ENCODE data around the gene JAGN1. TPM values are rescaled to one million over a fixed set of nuclear protein-coding genes. Genes with fewer than 3 reads are reported as not detected.
A peak's percentile ranks its signal among the peaks of the same experiment; 100 is the strongest.
"Not testable (repeated sequence)": the region's sequence is repeated elsewhere in the genome, so short reads cannot be mapped to it uniquely, and the experiment has no call there.

Gene JAGN1
- polyA plus RNA-seq, 3 donors: 48.1 to 56.8 (median 53.2) TPM

DNA sequence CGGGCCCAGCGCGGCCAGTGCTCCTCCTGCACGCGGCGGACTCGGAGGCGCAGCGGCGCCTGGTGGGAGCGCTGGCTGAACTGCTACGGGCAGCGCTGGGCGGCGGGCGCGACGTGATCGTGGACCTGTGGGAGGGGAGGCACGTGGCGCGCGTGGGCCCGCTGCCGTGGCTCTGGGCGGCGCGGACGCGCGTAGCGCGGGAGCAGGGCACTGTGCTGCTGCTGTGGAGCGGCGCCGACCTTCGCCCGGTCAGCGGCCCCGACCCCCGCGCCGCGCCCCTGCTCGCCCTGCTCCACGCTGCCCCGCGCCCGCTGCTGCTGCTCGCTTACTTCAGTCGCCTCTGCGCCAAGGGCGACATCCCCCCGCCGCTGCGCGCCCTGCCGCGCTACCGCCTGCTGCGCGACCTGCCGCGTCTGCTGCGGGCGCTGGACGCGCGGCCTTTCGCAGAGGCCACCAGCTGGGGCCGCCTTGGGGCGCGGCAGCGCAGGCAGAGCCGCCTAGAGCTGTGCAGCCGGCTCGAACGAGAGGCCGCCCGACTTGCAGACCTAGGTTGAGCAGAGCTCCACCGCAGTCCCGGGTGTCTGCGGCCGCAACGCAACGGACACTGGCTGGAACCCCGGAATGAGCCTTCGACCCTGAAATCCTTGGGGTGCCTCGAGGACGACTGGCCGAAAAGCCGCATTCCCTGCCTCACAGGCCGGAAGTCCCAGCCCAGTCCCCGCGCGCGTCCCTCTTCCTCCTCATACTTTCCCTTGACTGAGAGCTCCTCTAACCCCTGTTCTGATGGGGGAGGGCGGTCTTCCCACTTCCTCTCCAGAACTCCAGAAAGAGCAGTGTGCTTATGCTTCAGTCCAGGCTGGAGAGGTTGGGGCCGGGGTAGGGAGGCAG, 25.1 kb downstream of the JAGN1 start:
- DNase-seq (ENCODE audit: low read depth in 3 of 3, low spot score in 2 of 3): no peak

DNA sequence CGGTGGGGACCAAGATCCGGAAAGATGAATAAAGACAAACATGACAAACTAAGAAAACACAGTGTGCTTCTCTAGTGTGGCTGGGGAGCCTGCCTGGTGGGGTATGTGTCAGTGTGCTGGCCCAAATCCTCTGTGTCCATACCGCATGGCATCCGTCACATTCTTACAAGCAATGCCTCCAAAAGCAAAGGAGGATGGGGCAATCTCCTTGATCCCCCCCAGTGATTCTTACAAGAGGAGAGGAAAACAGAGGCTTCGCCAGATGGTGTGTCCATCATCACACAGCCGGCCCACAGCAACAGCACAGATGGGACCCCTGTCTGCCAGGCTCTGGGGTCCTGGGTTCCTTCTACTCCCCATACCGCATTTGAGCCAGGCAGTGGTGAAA, 25.9 kb downstream of the JAGN1 start:
- DNase-seq (ENCODE audit: low read depth in 3 of 3, low spot score in 2 of 3): no peak

DNA sequence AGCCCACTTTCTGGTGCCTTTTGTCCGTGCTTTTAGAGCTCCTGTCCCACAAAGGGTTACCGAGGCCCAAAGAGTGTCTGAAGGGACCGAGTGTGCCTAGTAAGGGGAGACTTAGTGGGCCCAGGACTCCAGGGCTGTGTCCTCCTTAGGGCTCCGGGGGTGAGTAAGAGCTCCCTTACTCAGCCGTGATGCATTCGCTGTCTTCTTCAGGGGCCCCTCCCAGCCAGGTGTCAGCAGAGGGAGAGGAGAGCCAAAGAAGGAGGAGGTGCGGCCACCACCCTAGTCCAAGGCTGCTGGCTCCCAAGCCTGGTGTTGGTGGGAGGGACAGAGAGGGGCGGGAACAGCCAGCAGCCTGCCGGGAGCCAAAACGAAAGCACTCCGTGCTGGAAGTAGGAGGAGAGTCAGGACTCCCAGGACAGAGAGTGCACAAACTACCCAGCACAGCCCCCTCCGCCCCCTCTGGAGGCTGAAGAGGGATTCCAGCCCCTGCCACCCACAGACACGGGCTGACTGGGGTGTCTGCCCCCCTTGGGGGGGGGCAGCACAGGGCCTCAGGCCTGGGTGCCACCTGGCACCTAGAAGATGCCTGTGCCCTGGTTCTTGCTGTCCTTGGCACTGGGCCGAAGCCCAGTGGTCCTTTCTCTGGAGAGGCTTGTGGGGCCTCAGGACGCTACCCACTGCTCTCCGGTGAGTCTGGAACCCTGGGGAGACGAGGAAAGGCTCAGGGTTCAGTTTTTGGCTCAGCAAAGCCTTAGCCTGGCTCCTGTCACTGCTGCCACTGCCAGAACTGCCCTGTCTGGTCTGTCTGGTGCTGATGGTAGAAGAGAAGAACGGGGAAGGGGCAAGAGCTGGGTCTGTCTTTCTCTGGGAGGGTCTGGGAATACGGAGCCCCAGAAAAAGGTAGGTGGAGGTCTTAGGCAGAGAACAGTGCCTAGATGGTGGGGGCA, 26.6 kb downstream of the JAGN1 start, which contains the start of gene IL17RC:
IL17RC (plus strand) TSS at position 365 of the 947 bp plus-strand sequence; CDS start at position 583, 218 bp downstream.
- DNase-seq (ENCODE audit: low read depth in 3 of 3, low spot score in 2 of 3): peak in 2 of 3 donors; percentile 60 to 70

DNA sequence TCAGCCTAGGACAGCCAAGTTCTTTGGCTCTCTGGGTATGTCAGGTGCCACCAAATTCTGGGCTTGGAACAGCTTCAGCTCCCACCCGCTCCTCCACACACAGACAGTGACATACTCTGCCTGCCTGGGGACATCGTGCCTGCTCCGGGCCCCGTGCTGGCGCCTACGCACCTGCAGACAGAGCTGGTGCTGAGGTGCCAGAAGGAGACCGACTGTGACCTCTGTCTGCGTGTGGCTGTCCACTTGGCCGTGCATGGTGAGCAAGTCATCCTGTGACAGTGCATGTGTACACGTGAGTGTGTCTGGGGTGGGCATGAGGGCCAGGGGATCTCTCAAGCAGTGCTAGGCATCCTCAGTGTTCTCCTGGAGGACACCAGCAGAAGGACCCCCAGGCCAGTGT, 27.4 kb downstream of the JAGN1 start:
- no peak for DNase-seq (ENCODE audit: low read depth in 3 of 3, low spot score in 2 of 3)

DNA sequence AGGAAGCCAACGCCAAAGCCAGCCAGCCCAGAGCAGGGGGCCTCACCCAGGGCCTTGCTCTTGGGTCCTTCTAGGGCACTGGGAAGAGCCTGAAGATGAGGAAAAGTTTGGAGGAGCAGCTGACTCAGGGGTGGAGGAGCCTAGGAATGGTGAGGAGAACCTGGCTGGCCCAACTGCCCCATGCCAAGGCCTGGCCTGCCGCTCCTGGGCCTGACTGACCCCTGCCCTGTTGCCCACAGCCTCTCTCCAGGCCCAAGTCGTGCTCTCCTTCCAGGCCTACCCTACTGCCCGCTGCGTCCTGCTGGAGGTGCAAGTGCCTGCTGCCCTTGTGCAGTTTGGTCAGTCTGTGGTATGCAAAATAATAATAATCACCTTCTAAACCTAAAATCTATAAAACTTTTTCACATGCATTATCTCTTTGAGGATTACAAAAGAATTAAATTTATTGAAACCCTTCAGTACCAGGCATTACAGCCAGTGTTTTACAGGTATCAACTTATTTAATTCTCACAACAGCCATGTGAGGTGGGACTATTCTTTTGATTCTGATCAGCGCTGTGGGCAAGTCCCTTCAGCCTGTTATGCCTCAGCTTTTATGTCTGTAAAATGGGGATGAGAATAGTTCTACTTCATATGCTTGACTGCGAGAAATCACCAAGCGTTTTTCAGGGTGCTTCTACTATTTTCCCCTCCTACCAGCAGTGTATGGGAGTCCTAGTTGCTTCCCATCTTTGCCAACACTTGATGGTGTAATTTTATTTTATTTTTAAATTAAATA, 28.0 kb downstream of the JAGN1 start:
- no peak for DNase-seq (ENCODE audit: low read depth in 3 of 3, low spot score in 2 of 3)

DNA sequence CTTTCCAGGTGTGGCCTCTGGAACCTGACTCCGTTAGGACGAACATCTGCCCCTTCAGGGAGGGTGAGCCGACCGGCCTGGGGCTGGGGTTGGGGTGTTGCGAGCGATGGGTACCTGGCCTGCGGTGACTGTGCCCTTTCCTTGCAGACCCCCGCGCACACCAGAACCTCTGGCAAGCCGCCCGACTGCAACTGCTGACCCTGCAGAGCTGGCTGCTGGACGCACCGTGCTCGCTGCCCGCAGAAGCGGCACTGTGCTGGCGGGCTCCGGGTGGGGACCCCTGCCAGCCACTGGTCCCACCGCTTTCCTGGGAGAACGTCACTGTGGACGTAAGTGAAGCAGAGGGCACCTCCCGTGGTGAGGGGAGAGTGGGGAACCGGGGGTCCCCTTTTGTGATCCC, 37.7 kb downstream of the JAGN1 start:
- no peak for DNase-seq (ENCODE audit: low read depth in 3 of 3, low spot score in 2 of 3)

DNA sequence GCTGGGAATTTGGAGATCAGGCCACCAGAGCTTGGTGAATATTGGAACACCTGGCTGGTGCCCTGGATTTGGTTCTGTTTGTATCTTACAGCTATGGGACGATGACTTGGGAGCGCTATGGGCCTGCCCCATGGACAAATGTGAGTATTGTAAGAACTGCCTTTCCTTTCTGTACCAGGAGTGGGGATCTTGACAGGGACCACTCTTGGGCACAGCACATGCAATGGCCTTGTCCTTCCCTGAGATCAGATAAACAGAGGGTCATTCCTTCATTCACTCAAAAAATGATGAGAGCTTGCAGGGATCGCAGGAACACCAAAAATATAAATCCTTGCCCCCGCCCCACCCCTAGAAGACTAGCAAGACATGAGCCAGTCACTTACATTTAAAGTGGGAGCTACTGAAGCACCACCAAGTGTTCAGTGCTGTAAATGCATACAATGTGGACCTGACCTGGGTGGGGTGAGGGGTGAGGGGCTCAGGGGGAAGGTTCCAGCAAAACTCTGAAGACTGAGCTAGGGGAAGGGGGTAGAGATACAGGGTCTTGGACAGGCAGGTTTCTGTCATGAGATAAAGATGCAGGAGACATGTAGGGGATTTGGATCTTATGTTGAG, 40.5 kb downstream of the JAGN1 start:
- DNase-seq (ENCODE audit: low read depth in 3 of 3, low spot score in 2 of 3): no peak

DNA sequence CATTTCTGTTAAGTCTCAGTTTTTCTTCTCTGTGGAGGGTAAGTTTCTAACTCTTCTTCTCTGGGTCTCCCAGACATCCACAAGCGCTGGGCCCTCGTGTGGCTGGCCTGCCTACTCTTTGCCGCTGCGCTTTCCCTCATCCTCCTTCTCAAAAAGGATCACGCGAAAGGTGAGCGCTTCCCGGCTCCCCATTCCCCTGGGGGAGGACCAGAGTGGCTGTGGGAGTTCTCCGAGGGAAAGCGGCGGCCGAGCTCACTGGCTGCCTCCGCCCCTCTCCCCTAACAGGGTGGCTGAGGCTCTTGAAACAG, 42.1 kb downstream of the JAGN1 start:
- no peak for DNase-seq (ENCODE audit: low read depth in 3 of 3, low spot score in 2 of 3)

DNA sequence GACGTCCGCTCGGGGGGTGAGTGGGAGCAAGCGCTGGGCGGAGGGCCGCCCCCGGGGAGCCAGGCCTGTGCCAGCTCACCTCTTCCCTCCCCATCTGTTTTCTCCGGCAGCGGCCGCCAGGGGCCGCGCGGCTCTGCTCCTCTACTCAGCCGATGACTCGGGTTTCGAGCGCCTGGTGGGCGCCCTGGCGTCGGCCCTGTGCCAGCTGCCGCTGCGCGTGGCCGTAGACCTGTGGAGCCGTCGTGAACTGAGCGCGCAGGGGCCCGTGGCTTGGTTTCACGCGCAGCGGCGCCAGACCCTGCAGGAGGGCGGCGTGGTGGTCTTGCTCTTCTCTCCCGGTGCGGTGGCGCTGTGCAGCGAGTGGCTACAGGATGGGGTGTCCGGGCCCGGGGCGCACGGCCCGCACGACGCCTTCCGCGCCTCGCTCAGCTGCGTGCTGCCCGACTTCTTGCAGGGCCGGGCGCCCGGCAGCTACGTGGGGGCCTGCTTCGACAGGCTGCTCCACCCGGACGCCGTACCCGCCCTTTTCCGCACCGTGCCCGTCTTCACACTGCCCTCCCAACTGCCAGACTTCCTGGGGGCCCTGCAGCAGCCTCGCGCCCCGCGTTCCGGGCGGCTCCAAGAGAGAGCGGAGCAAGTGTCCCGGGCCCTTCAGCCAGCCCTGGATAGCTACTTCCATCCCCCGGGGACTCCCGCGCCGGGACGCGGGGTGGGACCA, 42.6 kb downstream of the JAGN1 start:
- peak in 1 of 3 donors; percentile 63 for DNase-seq (ENCODE audit: low read depth in 3 of 3, low spot score in 2 of 3)

DNA sequence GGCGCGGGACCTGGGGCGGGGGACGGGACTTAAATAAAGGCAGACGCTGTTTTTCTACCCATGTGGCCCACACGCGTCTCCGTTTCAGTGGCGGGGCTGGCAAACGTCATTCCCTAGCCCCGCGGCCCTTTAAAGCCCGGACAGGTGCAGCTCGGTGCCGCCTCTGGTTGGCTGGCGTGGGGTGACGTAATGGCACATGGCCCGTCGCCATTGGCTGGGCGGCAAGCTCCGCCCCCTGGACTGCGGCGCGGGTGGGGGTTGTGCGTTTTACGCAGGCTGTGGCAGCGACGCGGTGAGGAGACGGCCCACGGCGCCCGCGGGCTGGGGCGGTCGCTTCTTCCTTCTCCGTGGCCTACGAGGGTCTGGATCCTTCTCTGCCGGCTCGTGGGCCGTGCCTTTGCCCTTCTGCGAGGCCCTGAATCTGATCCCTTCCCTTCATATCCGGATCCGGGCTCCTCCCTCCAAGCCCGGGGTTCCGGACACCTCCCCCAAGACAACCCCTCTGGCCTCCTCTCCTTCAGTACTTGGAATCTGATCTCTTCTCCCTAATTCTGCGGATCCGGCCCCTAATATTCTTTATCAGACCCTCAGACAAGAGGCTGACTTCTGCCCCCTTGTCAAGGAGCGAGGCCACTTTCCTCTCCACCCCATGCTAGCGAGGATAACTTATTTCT, 43.3 kb downstream of the JAGN1 start, which contains the start of gene CRELD1:
CRELD1 (plus strand) TSS at position 274 of the 674 bp plus-strand sequence. CDS start 605 bp downstream, outside the sequence.
- DNase-seq (ENCODE audit: low read depth in 3 of 3, low spot score in 2 of 3): peak in 1 of 3 donors; percentile 87

DNA sequence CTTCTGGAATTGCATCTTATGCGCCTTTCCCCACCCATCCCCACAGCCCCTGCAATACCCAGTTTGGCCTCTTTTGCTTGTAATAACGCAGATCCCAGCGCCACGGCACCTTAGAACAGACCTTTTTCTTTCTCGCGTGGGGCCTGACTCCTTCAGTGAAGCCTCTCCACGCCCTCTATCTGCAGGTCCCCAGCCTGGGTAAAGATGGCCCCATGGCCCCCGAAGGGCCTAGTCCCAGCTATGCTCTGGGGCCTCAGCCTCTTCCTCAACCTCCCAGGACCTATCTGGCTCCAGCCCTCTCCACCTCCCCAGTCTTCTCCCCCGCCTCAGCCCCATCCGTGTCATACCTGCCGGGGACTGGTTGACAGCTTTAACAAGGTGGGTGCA, 43.8 kb downstream of the JAGN1 start:
- no peak for DNase-seq (ENCODE audit: low read depth in 3 of 3, low spot score in 2 of 3)

DNA sequence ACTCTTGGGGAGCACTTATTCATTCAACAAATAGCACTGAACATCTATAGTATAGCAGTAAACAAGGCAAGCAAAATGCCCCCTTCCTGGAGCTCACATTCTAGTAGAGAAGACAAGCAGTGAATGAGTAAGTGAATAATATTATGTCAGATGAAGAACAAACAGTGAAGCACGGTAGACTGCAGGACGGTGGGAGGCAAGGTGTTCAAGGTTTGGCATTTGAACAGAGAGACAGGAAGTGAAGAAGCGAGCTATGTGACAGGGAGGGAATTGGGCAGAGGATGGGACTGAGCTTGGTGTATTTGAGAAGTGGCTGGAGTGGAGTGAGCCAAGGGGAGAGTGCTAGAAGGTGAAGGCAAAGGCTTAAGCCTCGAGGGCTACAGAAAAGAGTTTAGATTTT, 44.6 kb downstream of the JAGN1 start:
- DNase-seq (ENCODE audit: low read depth in 3 of 3, low spot score in 2 of 3): no peak

DNA sequence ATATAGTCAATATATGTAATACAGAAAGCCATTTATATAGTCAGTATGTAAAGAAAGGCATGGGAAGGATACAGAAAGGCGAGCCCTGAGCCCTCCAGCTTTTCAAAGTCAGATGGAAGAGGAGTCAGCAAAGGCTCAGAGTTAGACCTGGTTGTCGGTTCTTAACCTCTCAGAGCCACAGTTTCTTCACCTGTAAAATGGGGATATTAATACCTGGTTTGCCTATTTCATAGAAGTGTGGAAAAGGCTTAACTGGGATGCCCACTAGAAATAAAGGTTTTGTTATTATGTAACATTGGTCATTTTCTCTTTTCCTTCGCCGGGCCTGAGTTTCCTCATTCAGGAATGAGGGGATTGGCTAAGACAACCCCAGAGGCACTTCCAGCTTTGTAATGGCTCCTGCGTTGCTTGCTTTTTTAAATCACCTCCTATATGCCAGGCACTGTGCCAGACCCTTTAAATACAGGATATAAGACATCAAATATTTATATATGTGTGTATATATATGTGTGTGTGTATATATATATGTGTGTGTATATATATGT, 45.6 kb downstream of the JAGN1 start:
- DNase-seq (ENCODE audit: low read depth in 3 of 3, low spot score in 2 of 3): no peak

DNA sequence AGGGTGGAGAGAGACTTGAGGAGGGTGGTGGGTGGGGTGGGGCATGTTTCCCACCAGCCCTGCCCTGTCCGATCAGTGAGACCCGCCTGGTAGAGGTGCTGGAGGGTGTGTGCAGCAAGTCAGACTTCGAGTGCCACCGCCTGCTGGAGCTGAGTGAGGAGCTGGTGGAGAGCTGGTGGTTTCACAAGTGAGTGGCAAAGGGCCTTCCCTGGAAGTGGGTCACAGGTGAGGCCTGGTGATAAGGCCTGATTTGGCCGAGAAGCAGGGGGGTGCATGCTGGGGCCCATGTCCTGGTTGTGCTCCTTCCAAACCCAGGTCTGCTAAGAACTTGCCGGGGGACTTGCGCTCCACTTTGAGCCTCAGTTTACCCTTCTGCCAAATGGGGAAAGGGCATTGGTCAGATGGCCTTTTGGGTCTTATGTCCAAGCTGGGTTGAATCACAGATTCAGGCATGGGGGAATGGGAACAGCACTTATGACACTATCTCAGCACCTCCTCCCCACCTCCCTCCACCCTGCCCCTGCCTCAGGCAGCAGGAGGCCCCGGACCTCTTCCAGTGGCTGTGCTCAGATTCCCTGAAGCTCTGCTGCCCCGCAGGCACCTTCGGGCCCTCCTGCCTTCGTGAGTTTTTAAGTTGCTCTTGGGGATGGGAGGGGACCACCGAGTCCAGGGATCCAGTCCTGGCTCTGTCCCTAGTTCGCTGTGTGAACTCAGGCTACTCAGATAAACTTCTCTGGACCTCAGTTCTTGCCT, 47.3 kb downstream of the JAGN1 start:
- DNase-seq (ENCODE audit: low read depth in 3 of 3, low spot score in 2 of 3): no peak

DNA sequence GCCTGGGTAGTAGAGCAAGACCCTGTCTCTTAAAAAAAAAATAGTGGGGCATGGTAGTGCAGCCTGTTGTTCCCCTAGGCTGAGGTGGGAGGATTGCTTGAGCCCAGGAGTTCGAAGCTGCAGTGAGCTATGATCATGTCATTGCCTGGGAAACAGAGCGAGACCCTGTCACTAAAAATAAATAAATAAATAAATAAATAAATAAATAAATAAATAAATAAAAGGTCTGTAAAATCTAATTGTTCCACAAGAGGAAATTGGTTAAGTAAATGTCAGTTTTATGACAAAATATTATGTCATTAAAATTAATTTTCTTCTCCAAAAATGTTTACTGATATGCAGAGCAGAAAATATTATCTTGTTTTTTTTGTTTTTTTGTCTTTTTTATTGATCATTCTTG, 48.6 kb downstream of the JAGN1 start:
- DNase-seq (ENCODE audit: low read depth in 3 of 3, low spot score in 2 of 3): no peak

DNA sequence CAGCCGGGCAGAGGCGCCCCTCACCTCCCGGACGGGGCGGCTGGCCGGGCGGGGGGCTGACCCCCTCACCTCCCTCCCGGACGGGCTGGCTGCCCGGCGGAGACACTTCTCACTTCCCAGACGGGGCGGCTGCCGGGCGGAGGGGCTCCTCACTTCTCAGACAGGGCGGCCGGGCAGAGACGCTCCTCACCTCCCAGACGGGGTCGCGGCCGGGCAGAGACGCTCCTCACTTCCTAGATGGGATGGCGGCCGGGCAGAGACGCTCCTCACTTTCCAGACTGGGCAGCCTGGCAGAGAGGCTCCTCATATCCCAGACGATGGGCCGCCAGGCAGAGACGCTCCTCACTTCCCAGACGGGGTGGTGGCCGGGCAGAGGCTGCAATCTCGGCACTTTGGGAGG, 49.5 kb downstream of the JAGN1 start:
- DNase-seq (ENCODE audit: low read depth in 3 of 3, low spot score in 2 of 3): not testable (repeated sequence)

DNA sequence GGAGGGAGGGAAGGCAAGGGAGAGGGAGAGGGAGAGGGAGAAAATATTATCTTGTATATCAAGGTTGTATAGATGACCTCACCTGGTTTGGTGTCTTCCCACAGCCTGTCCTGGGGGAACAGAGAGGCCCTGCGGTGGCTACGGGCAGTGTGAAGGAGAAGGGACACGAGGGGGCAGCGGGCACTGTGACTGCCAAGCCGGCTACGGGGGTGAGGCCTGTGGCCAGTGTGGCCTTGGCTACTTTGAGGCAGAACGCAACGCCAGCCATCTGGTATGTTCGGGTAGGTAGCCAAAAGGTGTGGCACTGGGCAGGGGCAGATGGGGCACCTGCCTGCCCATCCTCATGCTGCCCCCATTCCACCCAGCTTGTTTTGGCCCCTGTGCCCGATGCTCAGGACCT, 50.3 kb downstream of the JAGN1 start:
- DNase-seq (ENCODE audit: low read depth in 3 of 3, low spot score in 2 of 3): no peak

DNA sequence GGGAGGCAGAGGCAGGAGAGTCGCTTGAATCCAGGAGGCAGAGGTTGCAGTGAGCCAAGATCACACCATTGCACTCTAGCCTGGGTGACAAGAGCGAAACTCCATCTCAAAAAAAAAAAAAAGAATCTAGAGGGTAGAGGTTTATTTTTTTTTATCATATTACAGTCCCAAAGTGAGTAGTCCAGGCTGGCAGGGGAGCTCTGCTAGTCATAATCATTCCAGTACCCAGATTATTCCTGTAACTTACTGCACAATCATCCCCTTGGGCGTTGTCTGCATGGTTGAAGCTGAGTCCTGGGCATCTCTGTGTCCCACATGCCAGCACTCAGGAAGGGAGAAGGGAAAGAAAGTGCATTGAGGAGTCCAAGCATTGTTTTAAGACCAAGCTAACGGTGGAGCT, 51.8 kb downstream of the JAGN1 start:
- no peak for DNase-seq (ENCODE audit: low read depth in 3 of 3, low spot score in 2 of 3)
